GM12891 (cell line): ENCODE measurements around the gene RPL26.

Experiments
- PAX5 ChIP-seq: IDR thresholded peaks from 2 replicates; pipeline ENCODE4 v1.6.1; 2011; ENCODE audit warnings: low read length, moderate library complexity, mild to moderate bottlenecking; ENCODE audit not compliant: insufficient read depth, severe bottlenecking
- POLR2A ChIP-seq: IDR thresholded peaks from 2 replicates; pipeline ENCODE4 v1.6.1; 2011; ENCODE audit warnings: low read depth, low read length, control low read depth
- POLR2AphosphoS5 ChIP-seq: IDR thresholded peaks from 2 replicates; pipeline ENCODE4 v1.6.1; 2011; ENCODE audit warnings: low read depth, low read length, control low read depth
- SPI1 ChIP-seq: IDR thresholded peaks from 2 replicates; pipeline ENCODE4 v1.6.1; 2011; ENCODE audit warnings: low read depth, low read length, control low read depth
- TAF1 ChIP-seq: IDR thresholded peaks from 2 replicates; pipeline ENCODE4 v1.6.1; 2011; ENCODE audit warnings: low read depth, low read length, control low read depth

DNA sequence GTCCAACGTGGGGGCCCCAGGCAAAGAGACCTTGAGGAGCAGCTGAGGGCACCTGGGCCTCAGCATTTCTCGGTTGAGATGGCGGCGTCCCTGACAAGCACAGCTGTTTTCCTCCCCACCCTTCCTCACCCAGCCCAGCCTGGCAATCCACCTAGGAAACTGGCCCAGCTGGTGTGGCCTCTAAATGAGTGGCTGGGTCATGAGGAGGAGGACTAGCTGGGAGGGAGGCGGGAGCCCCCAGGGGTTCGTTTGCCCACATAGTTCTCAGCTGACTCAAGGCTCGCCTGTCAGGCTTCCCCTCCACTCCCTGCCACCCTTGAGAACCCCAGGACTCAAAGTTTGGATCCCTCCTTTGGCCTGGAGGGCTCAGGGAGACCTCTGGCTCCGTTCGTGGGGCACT lies 8.7 kb upstream of the RPL26 start:
- TF ChIP-seq POLR2A: no peak
- no peak for TF ChIP-seq TAF1
- TF ChIP-seq POLR2AphosphoS5: no peak
- no peak for TF ChIP-seq PAX5
- no peak for TF ChIP-seq SPI1
